Liver (tissue), 2 donors: Measurements from ENCODE around the gene SEC61B.

Experiments used
- JUND ChIP-seq, 2 donors: IDR thresholded peaks; 2 replicates each; pipeline ENCODE4 v1.6.1; 2016; ENCODE audit warnings: antibody characterized with exemption in 2 of 2
- TAF1 ChIP-seq: conservative IDR thresholded peaks from 2 replicates; pipeline ENCODE4 v1.6.1; 2016; ENCODE audit warnings: antibody characterized with exemption, mild to moderate bottlenecking
- donor health status: healthy.

DNA sequence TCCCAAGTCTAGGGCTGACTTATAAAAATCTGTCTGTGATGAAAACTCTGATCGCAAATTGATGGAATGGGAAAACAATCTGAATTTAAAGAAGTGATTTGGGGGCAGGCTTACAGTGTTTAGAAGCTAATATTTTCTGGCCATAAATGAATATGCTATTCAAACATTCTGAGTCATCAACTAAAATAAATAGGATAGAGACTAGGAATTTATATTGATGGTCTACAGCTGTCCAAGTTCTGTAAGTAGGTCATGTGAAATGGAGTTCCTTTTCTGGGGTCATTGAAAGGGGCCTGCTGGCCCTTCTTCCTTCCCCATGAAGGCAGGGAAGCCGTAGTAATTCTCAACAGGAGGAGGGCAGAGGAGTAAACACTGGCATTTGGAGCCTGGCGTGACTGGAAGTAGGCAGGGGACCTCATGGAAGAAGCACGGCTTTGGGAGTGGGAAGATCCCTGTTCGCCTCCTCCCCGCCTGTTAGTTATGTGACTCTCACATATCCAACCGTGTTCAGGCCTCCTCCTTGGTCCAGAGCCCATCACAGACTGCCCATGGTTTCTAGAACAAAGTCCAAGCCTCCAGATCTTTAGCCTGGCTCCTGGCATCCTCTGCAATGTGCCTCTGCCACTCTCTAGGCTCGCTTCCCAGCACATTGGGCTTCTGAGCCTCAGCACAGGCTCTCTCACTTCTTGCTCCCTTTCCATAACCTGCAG, 32.0 kb upstream of the SEC61B start:
- TF ChIP-seq TAF1 (no peak), JUND (IDR thresholded peaks at IDR 0.05) (no peak)
